ENCODE data around the gene HBS1L.

Gene HBS1L

GRCh38 chr6:134928151-134928900 is 126.3 kb downstream of the HBS1L start:
- DNase-seq (ENCODE audit: low spot score), result no peak
- CTCF ChIA-PET, result interaction anchor here (1.4 kb wide), 1 partner anchor 11 kb away, joined by 3 read pairs; no protein-coding TSS in a partner anchor
- H3K27ac ChIP-seq, result no peak overlapping the region
- POLR2A ChIA-PET (ENCODE audit: low non-redundant PET), result no interaction called here
- no peak for TF ChIP-seq CTCF (conservative IDR thresholded peaks at IDR 0.05; ENCODE audit: low read depth)

- no peak for TF ChIP-seq CTCF (conservative IDR thresholded peaks at IDR 0.05; ENCODE audit: low read depth)
- CTCF ChIA-PET, result interaction anchor here (0.6 to 1.0 kb wide), 2 partner anchors 15 to 77 kb away, joined by 3 to 6 read pairs; no protein-coding TSS in a partner anchor
- POLR2A ChIA-PET (ENCODE audit: low non-redundant PET), result no interaction called here
- peak; percentile 75 for DNase-seq (ENCODE audit: low spot score)
- H3K27ac ChIP-seq, result peak overlapping the region; percentile 73
These were observed 128.8 kb downstream of the HBS1L start for GRCh38 chr6:134925800-134926199.

- ChIA-PET CTCF (interaction anchor here (0.6 kb wide), 1 partner anchor 625 kb away, joined by 3 read pairs; no protein-coding TSS in a partner anchor), POLR2A (ENCODE audit: low non-redundant PET) (no interaction called here)
- DNase-seq (ENCODE audit: low spot score), result no peak
- H3K27ac ChIP-seq, result no peak overlapping the region
- TF ChIP-seq CTCF (conservative IDR thresholded peaks at IDR 0.05; ENCODE audit: low read depth), result no peak
These were observed 132.8 kb downstream of the HBS1L start for GRCh38 chr6:134921721-134922261.

DNA sequence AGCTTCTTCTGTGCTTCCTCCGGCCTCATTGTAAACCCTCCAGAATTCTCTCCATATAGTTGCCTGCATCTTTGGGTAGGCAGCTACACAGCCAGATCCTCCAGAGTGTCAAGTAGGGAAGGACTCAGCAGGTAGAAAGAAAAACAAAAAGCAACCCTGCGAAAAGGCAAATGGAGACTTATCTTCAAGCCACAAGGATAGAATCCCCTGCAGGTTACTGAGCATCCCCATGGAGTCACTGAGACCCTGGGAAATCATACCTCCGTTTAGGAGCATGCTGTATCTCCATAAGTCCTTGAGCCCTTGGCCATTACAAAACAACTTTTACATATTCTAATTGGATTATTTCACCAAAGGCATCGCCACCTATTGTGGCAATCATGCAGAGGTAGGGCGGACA is 133.3 kb downstream of the HBS1L start:
- TF ChIP-seq CTCF (conservative IDR thresholded peaks at IDR 0.05; ENCODE audit: low read depth), result no peak
- ChIA-PET CTCF (interaction anchor here (0.6 kb wide), 1 partner anchor 625 kb away, joined by 3 read pairs; no protein-coding TSS in a partner anchor), POLR2A (ENCODE audit: low non-redundant PET) (no interaction called here)
- H3K27ac ChIP-seq, result no peak overlapping the region
- no peak for DNase-seq (ENCODE audit: low spot score)

GRCh38 chr6:134920422-134920821 is 134.2 kb downstream of the HBS1L start:
- ChIA-PET CTCF (no interaction called here), POLR2A (ENCODE audit: low non-redundant PET) (no interaction called here)
- no peak for TF ChIP-seq CTCF (conservative IDR thresholded peaks at IDR 0.05; ENCODE audit: low read depth)
- DNase-seq (ENCODE audit: low spot score), result peak; percentile 24
- no peak overlapping the region for H3K27ac ChIP-seq

DNA sequence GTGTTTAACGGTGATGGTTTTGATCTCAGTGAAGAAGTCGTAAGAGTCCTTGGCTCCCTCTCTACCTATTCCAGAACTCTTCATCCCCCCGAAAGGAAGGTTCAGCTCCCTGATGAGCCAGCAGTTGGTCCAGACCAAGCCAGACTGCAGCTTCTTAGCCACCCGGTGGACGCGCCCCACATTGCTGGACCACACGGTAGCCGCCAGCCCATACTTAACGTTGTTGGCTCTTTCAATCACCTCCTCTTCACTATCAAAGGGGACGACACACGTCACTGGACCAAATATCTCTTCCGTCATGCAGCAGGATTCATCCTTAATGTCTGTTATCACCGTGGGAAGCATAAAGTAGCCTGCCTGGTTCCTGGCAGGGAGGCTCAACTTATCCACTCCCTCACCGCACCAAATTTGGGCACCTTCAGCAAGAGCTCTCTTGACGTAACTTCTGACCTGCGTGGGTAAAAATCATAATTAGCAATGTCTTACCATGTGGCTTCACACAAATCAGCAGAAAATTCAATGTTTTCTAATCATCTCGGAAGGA is 136.1 kb downstream of the HBS1L start:
- ChIA-PET CTCF (no interaction called here), POLR2A (ENCODE audit: low non-redundant PET) (no interaction called here)
- no peak for DNase-seq (ENCODE audit: low spot score)
- H3K27ac ChIP-seq, result no peak overlapping the region
- TF ChIP-seq CTCF (conservative IDR thresholded peaks at IDR 0.05; ENCODE audit: low read depth), result no peak

Measured in RWPE1 (cell line).